ENCODE data around the gene RASEF. TPM values are rescaled to one million over a fixed set of nuclear protein-coding genes. Genes with fewer than 3 reads are reported as not detected.

Gene RASEF
- total and polyA plus RNA-seq, 2 of the 13 experiments (the other 11 are each of a cell fraction or from before 2014, with no cell fraction given): 0.07 TPM; not detected in 1

- 2% methylated on average over 2 of the region's 2 CpGs for WGBS (ENCODE audit: low lambda C conversion rate)
- in situ Hi-C loops (cut with HindIII; ENCODE audit: extremely low pct_ligation_motif_present, low pct_unique_long_range_greater_than_20kb) (no loop called here), intact Hi-C loops (cut with micrococcal nuclease; ENCODE audit: unreplicated experiment) (no loop called here)
- no peaks in the 10 kb centered on the region for H4K20me1 ChIP-seq (ENCODE audit: insufficient read depth, low read length)
- no peaks in the 10 kb centered on the region for H3K4me1 ChIP-seq (ENCODE audit: insufficient read depth, low read length)
- FAIRE-seq (no peak), ATAC-seq (no peak), DNase-seq (ENCODE audit: low spot score) (no peak)
- no peaks in the 10 kb centered on the region for H3K36me3 ChIP-seq (replicated peaks in 1 of 2; ENCODE audit: control insufficient read depth in 1 of 2, insufficient read depth in 2 of 2, low read length in 2 of 2)
- H3K79me2 ChIP-seq (ENCODE audit: insufficient read depth, low read length): no peaks in the 10 kb centered on the region
- no peak overlapping the region for H3K27ac ChIP-seq (ENCODE audit: extremely low read length, insufficient read depth, low read length)
- no peaks in the 10 kb centered on the region for H3K9me3 ChIP-seq (ENCODE audit: low read length)
- no TSS peak for BruUV-seq (replicated peaks)
- no peak overlapping the region for H2AFZ ChIP-seq (ENCODE audit: low read length)
- ChIA-PET POLR2A (no interaction called here), CTCF (ENCODE audit: low intra/inter-chr PET ratio, low total read pairs) (no interaction called here)
- H3K4me3 ChIP-seq (replicated peaks in 1 of 3; ENCODE audit: insufficient read depth in 1 of 3, low read depth in 2 of 3, low read length in 3 of 3): no peak overlapping the region
- TF ChIP-seq NCOR1 (IDR thresholded peaks at IDR 0.05; ENCODE audit: borderline replicate concordance, low read length): no peak
- no peak for TF ChIP-seq GRHL1 (CRISPR knock-in tag; conservative IDR thresholded peaks at IDR 0.05)
- no peak for TF ChIP-seq HINFP (CRISPR knock-in tag; IDR thresholded peaks at IDR 0.05; ENCODE audit: low read depth)
- no peak for TF ChIP-seq TBX3 (IDR thresholded peaks at IDR 0.05; ENCODE audit: borderline replicate concordance)
- TF ChIP-seq ZFX (CRISPR knock-in tag; IDR thresholded peaks at IDR 0.05; ENCODE audit: low read depth): no peak
- TF ChIP-seq ZNF335 (CRISPR knock-in tag; IDR thresholded peaks at IDR 0.05): no peak
- H3K9ac ChIP-seq (ENCODE audit: insufficient read depth, low read depth, low read length): no peak overlapping the region
- no peaks in the 10 kb centered on the region; a peak in 1 of 5 replicates for H3K27me3 ChIP-seq (ENCODE audit: control insufficient read depth in 1 of 2, insufficient read depth in 2 of 2, low read length in 2 of 2)
- H3K4me2 ChIP-seq (ENCODE audit: low read depth, low read length): no peak overlapping the region
Measured at GRCh38 chr9:83002329-83002728, 60.6 kb downstream of the RASEF start.

Data from HepG2 (cell line).